Ramos (cell line): Measurements from ENCODE around the gene ADARB2.

Source experiments
- in situ Hi-C: fragments of 300-500 bp; cut with MboI; formaldehyde crosslinking; loops from one replicate; pipeline ENCODE4 v1.14.3; 2022; ENCODE audit warnings: low sequenced_read_pairs; ENCODE audit not compliant: unreplicated experiment

The ADARB2 gene

GRCh38 chr10:1646332-1646731 is 91.0 kb downstream of the ADARB2 start:
- in situ Hi-C loops: no loop called here

GRCh38 chr10:1645896-1646295 is 91.4 kb downstream of the ADARB2 start:
- in situ Hi-C loops: no loop called here

- in situ Hi-C loops: no loop called here
Measured at GRCh38 chr10:1644191-1644711, 93.1 kb downstream of the ADARB2 start.

DNA sequence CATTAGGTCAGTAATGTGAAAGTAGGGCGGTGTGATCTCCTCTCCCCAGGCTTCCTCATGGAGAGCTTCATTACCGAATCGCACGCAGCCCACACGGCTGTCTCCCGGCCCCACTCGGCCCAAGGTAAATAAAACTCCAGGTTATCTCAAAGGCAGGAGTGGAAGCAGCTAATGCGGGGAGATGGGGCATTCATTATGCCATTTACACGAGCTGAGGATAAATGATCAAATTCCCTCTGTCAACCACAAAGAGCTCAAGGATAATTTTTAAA is 93.5 kb downstream of the ADARB2 start:
- in situ Hi-C loops: no loop called here

DNA sequence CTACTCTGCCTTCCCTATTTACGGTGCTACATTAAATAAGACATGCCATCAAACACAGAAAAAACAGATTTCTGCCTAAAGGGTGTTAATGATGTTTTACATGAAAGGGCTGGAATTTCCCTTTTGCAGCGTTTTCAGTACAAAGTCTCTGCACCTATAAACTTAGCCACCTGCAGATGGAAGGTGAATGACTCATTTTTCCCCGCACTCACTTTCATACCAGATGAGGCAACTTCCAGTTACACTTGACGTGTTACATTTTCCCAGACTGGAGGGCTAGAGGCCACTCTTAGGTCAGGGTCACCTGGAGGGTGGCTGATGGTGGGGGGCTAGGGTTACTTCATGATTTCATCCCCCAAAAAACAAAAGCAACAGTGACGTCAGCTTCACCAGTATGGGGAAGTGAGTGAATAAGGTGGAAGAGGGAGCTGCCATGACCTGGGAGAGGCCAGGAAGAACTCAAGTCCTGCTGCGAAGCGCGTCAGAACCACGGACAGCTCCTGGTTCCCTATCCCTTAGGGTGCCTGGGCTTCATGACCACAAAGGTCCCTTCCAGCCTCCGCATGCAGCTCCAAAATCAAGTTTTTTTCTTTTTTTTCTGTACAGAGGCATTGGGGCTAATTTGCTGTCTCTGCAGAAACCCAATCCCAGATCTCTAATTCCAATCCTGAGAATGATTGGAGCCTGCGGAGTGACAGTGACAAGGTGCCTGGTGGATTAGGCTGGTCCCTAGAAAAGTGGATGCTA is 94.0 kb downstream of the ADARB2 start:
- in situ Hi-C loops: no loop called here

GRCh38 chr10:1642600-1643160 is 94.6 kb downstream of the ADARB2 start:
- in situ Hi-C loops: no loop called here

GRCh38 chr10:1641402-1641801 is 95.9 kb downstream of the ADARB2 start:
- in situ Hi-C loops: no loop called here

GRCh38 chr10:1638889-1639419 is 98.4 kb downstream of the ADARB2 start:
- in situ Hi-C loops: no loop called here

DNA sequence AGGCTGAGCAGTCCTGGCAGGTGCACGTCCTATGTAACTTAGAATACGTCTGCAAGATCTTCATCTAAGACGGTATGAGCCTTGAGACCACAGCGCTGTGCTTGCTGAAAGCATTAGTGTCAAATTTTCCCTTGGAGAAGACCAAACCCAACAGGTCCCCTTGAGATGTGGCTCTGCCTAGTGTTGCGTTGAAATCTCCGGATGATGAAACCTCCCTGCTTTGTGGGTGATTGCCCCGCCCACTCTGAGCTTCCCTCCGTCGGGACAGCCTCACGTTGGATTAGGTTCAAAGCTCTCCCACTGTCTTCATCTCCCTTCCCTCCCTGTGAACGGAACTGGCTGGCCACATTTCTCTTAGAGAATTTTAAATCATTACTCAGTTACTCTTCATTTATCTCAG is 102.0 kb downstream of the ADARB2 start:
- in situ Hi-C loops: no loop called here

DNA sequence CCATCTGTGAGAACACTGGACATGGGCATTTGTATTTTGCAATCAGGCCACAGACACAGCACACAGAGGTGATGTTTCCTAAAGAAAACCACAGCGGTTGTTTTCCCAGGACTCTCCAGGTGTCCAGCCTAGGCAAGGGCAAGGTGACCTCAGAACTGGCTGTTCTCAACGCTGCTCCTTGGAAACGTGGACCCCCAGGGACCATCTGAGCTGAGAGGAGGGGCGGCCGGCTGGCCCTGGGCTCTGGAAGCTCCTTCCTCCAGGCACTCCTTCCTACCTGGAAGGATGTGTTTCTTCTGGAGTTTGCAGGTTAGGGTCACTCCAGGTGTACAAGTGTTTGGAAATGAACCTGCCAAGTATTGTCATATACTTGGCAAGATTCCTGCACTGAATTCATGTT is 103.1 kb downstream of the ADARB2 start:
- in situ Hi-C loops: no loop called here

DNA sequence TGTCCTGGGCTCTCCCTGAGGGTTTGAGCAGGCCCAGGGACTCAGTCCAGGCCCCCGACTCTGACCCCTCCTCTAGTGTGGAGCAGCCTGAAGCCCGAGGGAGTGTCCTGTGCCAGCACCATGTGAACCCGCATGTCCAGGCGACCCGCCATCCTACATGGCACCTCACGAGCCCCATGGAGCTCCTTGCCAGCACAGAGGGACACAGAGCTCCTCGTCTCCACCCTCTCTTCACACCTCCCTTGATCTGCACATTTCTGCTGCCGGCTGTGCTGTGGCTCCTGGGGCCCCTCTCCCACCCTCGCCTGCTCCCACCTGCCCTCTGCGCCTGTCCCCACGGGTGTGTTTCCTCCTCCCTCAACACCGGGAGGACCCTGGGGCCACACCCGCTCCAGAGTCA is 103.5 kb downstream of the ADARB2 start:
- in situ Hi-C loops: no loop called here

- in situ Hi-C loops: no loop called here
Measured at GRCh38 chr10:1632596-1632995, 104.7 kb downstream of the ADARB2 start.

DNA sequence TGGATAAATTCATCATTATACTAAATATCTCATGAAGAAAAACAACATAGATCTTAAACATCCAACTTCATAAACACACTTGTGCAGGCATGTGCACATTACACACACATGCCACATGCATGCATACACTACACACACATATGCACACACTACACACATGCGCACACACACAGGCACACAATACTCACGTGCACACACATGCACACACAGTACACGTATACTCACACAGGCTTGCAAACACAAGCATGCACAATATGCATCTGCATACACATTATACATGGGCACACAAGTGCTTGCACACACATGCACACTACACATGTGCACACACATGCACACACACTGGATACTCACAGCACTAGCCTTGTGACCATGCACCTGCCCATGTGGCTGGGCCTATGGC is 105.2 kb downstream of the ADARB2 start:
- in situ Hi-C loops: no loop called here

DNA sequence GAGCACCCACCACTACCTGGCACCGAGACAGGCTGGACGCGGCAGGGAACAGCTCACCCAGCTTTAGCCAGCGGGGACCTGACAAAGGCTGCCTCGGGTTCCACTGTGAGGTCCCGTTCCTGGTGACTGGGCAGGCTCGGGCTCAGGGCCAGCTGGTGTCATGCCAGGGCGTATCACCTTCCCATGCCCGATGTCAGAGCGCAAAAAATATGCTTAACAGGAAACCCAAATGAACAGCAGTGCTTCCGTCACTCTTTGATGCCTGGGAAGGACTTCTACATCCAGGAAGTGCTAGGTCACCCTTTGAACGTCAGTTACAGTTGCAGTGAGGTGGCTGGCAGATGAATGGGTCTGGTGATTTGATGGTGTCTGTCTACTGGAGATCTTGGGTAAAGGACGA is 106.0 kb downstream of the ADARB2 start:
- in situ Hi-C loops: no loop called here

- in situ Hi-C loops: no loop called here
Measured at GRCh38 chr10:1630304-1630703, 107.0 kb downstream of the ADARB2 start.

DNA sequence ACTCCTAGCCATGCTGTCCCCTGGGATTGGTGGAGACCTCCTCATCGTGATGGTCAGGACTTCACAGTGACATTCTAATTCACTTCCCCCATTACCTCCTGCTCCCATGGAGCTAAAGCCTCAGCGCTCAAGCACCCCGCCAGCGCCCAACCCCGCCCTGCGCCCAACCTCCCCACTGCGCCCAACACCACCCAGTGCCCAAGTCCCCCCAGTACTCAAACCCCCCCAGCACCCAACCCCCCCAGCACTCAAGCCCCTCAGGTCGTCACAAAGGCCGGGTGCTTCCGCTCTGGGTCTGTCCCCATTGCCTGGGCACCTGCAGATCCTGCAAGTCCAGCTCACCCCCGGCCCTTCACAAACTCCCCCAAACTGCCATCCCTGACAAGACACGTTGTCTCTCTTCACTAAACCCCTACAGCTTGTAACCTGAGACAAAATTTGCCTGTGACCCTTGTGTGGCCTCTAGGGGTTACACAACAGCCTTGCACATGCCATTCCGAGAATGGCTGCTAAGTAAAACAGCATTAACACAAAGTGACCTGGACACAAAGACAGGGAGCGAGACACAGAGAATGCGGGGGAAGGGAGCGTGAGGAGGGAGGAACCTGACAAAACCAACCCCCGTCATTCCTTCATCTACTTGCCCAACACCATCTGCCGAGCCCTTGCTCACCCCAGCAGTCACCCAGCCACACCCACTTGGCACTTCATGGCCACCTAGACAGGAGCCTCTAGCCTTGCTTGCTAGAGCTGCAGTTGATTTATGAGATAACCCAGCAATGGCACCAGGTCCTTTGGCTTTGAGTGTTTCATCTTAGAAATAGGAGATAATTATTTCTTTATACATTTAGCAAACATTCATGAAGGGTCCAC is 107.8 kb downstream of the ADARB2 start:
- in situ Hi-C loops: no loop called here

DNA sequence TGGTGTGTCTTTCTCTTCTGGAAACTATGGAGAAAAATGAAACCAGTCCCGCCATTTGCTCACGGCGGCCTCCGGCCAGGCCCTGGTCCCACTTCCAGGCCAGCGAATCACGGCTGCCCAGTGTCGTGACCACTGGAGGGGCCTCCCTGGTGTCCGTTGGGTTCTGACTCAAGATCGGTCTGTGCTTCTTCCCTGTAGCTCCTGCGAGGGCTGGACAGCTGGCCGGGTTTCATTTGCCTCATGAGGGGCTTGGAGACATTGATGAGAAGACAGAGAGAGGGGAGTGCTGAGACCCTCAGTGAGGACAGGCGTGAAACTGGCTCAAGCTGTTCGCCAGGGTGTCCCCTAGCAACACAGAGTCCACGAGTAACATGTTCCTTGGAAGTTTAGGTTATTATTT is 108.6 kb downstream of the ADARB2 start:
- in situ Hi-C loops: no loop called here

- in situ Hi-C loops: no loop called here
Measured at GRCh38 chr10:1627945-1628344, 109.4 kb downstream of the ADARB2 start.

- in situ Hi-C loops: no loop called here
Measured at GRCh38 chr10:1626835-1627234, 110.5 kb downstream of the ADARB2 start.

GRCh38 chr10:1626410-1626809 is 110.9 kb downstream of the ADARB2 start:
- in situ Hi-C loops: no loop called here

DNA sequence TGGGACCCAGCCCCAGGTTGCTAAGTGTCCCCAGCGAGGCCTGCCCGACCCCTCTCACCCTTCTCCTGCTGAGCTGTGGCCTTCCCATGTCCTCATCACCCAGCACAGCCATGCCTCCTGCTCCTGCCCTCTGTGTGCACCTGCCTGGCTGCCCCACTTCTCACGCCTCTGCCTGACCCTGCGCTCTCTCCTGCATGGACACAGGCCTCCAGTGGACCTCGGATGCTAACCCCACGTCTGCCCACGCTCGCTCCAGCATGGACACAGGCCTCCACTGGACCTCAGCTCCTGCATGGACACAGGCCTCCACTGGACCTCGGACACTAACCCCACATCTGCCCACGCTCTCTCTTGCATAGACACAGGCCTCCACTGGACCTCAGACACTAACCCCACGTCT is 111.6 kb downstream of the ADARB2 start:
- in situ Hi-C loops: no loop called here
